OCI-M1 (cell line): ENCODE measurements around the gene CLMN.
A peak's percentile ranks its signal among the peaks of the same experiment; 100 is the strongest.

Experiments used
- DNase-seq: peaks from one replicate; lab custom pipeline; 2025; lab: John Stamatoyannopoulos, UW

Gene CLMN

DNA sequence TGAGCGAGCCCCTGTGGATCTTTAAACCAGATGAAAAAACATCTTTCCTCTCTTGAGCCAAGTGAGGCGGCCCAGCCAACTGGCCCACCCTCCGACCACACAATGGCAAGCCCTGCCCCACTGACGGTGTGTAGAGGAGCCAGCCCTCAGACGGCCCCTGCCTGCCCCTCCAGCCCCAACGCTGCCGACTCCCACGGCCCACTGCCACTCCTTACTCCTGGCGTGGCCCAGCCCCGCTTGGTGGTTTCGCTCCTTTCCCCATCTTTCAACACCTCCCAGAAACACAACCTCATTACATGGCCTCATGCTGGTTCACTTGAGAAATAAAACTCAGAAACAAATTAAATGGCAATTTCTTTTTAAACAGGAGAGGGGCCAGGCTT lies 81.8 kb downstream of the CLMN start:
- DNase-seq = no peak

- no peak for DNase-seq
Observed at GRCh38 chr14:95237121-95237957, 82.4 kb downstream of the CLMN start.

DNA sequence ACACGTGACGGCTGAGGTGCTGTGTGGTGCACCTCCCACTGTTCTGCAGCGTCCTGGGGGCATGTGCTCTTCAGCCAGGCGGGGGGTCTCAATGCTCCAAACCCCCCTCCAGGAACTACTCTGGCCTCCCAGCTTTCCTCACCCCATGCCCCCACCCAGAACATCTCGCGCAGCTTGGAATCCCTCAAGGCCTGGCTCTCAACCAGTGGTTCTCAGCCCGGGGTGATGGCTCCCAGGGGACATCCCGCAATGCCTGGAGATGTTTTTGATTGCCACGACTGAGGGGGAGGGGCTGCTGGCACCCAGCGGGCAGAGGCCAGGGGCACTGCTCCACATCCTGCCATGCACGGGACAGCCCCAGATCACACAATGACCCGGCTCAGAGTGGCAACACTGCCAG lies 83.5 kb downstream of the CLMN start:
- no peak for DNase-seq

- no peak for DNase-seq
Observed at GRCh38 chr14:95235767-95236166, 83.9 kb downstream of the CLMN start.

DNA sequence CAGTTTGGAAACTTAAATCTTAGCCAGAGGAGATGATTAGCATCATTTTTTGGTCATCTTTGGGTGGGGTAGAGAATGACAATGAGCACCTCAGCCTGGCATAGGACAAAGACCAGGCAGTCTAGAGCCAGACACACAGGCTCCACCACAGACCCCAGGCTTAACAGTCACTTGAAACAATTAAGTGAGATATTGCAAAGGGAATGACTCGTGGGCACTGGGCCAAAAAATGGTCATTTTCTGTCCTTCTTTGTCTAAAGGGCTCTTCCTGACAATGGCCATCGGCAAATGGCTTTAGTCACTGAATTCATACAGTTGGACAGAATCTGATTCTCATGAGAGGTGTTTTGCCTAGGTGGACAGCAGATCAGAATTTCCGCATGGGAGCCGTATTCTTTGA lies 84.4 kb downstream of the CLMN start:
- no peak for DNase-seq

DNA sequence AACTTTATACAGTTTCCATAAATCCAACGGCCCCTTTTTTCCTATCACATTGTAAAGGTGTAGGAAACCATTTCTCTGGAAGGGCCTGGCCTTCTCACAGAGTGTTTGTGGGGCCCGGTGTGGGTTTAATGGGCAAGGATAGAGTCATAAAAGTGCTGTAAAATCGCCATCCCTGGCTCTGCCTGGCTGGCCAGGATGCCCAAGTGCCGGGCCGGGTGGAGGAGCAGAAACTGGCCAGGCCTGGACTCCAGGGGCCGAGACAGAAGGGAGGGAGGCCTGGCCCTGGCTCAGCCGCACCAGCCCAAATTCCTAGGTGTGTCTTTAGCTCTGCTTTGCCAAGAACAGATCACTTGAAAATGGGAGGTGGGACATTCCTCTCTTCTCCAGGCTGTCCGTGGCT lies 85.3 kb downstream of the CLMN start:
- DNase-seq = no peak

DNA sequence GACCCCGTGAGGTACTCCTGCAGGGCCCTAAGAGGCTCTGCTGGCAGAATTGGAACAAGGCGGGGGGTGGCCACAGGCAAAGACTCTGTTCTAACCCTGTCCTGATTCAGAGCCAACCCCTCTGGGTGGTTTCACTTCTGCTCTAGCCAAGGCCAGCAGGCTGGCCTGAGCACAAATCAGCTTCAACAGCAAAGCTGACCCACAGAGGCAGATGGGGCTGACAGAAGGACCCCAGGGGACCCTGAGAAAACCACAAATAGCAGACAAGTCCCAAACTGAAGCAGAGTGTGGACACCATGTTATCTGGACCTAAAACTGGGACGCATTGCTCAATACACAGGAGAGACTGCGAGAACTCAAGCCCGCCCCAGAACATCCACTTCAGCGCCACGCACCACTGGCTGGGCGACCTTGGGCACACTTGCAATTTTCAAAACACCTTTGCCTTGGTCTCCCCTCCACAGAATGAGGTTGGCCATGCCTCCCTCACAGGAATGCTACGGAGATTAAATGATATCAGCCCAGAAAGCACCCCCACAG lies 85.9 kb downstream of the CLMN start:
- DNase-seq = no peak

- DNase-seq = no peak
Observed at GRCh38 chr14:95232894-95233584, 86.7 kb downstream of the CLMN start.

DNA sequence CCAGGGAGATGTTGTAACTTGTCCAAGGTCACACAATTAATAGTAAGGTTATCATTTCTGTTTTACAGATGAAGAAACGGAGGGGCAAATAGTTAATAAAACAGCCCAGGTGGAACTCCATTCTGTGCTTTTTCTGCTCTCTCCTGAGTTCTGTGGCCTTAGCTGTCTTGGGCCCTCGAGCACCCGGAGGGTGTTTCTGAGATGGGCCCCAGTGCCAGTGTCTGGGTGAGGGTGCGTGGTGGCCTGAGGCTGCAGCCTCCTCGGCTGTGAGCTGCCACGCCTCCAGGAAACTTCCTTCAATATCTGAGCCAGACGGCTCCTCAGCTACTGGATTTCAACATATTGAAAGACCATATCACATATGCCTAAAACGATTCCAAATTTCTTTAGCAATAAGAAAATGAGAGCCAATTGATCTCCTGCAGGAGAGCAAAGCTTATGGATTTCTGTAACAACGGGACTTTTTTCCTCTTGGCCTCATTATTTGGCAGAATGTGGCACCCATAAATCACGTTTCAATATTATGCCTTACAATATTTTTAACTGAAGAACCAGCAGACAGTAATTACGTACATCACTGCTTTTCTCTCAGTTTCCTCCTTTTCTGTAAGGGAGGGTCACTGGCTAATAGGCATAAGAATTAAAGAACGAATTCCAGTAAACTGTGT lies 87.6 kb downstream of the CLMN start:
- no peak for DNase-seq

GRCh38 chr14:95229749-95230148 lies 90.0 kb downstream of the CLMN start:
- DNase-seq = peak; percentile 1

DNA sequence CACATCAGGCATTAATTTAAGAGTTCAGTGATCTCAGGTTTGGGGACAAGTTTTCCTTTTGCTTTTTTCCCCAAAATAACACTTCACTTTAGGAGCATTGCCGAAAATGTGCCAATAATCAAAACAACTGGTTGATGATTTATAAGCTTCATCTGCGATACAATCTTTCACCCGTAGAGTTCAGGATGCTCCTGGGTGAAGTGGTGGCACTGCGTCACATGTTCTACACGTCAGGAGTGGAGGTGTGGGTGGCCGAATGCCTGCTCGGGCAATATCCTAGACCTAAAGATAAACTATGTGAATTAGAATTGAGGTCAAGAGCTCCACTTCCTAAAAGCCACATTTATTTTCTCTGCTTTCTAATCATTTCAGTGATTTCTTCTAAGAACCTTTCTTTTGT lies 91.5 kb downstream of the CLMN start:
- no peak for DNase-seq

DNA sequence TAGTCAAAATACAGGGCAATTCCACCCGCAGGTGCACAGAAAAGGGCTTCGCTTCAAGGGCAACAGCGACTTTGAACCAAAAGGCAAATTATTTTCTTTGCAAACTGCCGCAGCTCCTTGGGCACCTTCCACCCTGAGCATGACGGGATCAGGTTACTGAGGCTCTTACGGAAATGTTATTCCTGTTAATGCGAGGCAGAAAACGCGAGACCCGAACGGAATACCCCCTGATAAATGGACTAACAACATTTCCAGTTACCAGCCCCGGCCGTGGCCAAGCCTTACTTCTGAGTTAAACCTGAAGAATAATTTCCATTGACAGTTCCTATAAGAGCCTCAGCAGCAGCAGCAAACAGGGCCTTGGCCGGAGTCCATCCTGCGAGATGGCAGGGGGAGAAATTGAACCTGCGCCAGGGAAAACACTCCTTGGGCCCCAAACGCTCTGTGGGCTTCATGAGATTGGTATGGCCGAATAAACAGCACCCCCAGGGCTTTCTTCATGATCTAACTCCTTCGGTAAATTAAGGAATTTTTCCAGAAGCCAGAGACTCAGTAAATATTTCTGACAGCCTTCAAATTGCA lies 92.3 kb downstream of the CLMN start:
- no peak for DNase-seq

DNA sequence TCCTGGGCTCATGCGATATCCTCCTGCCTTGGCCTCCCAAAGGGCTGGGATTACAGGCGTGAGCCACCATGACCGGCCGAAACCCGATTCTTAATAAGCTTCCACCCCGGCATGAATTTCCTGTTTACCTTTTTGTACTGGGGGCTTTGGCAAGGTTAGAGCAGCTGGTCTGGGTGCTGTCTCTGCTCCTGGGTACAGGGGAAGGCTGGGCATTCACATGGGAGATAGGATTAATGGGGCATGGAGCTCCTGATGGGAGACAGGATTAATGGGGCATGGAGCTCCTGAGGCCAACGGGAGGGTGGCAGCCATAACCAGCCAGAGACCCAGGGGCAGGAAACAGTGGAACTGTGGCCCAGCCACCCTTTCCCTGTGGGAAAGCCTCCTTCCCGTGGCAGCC lies 92.9 kb downstream of the CLMN start:
- no peak for DNase-seq

GRCh38 chr14:95225251-95225887 lies 94.3 kb downstream of the CLMN start:
- no peak for DNase-seq

DNA sequence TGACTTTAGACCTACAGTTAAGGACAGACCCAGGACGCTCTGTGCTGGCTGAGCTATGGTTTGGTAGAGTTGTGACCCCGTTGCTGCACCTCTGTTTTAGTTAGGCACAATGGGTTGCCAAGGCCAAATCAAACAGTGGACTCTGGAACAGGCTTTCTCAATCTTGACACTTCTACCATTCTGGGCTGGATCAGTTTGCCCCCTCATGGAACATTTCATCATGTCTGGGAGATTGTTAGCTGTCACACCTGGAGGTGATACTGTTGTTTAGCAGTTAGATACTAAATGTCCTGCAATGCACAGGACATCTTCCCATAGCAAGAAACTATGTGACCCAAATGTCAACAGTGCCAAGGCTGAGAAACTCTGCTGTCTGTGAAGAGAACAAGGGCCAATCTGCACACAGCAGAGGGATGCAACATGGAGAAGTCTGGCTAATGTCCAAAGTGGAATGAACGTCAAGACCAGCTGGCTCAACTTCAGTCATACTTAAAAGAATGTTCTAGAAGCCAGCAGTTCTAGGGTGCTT lies 96.8 kb downstream of the CLMN start:
- DNase-seq = no peak

DNA sequence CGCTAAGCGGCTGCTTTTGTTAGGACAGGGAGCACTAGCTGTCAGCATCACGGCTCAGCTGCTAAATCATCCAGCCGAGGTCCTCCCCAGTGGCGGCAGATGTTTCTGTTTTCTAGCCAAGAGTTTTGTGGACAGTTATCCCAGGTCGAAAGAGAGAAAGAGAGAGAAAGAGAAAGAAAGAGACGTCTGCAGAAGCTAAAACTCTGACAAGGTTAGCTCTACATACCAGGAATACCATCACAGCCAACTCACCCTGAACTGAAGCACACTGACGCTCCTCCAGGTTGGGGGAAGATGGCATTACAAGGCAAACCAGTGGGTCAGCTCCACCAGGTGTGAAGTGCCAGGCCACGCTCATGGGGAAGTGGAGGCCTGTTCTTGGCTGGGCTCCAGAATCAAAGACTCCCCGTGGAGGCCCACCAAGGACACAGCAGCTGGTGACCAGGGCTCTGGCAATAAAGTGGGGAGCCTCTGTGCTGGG lies 97.5 kb downstream of the CLMN start:
- no peak for DNase-seq

DNA sequence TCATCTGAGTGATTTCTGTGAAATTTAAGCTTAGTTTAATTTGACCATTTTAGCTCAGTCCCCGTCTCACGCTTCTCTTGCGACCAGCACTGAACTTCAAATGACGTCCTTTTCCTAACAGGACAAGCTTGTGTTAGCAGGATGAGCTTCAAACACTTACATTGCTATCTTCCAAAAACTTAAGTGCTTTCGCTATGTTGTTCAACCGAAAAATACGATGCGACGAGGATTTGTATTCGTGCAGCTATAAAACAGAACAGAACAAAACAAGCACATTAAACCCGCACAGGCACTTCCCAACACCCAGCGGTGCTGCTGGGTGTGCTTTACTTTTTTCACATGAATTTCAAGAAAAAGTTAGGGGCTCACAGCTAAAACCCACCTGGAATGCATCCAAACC lies 98.2 kb downstream of the CLMN start:
- no peak for DNase-seq

DNA sequence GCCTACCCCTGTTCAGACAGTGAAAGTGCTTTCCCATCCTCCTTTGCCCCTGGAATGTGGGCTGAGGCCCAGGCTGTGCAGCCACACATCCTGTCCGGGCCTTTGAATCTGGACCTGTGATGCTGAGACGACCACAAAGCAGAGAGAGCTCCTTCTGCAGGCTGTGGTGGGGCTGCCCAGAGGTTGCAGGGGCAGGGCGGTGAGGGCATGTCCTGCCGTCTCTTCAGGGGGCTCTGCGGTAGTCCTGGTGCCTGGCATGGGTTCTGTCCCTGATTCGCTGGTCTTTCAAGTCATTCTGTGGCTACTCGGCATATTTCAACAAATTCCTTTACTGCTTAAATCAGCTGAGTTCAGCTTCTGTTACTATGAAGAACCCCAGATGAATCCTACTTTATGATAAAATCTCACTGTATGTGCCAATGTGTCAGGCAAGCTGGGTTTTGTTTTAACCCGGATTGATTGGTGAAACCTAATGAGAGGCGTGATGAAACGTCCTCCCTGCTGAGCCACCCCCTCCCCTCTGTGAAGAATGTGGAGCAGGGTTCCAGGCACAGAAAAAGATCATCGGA lies 99.0 kb downstream of the CLMN start:
- no peak for DNase-seq

DNA sequence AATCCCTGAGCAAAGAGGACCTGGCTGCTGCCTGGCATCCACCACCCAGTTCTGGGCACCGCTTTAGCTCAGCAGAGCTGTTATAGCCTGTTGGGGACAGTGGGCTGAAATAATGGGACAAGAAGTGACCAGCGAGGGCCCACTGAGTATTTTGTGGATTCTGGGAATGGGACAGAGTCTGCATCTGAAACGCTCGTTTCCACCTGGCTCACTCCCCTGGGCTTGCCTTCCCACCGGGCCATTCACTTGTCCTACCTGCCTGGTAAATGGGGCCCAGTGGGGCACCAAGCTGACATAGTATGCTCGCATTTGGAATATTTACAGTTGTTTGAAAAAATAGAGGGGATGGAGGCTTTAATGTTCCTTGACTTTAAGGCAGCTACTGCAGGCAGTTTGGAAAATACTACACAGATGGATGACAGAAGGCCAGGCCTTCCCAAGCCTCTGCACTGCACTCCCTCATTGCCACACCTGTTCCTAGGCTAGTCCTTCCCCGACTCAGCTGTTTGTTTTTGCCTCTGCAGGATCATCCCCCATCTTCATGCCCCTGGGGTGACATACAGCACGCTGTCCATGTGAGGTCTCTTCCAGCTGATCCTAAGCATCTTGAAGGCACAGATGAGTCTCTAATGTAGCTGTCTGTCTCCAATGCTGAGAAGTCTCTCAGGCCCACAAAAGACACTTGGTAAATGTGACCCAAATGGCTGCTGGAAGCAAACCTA lies 101.1 kb downstream of the CLMN start:
- DNase-seq = no peak

GRCh38 chr14:95218006-95218405 lies 101.7 kb downstream of the CLMN start:
- DNase-seq = no peak
